ENCODE results near the gene MRPS34. TPM values are rescaled to one million over a fixed set of nuclear protein-coding genes. Genes with fewer than 3 reads are reported as not detected.

MRPS34 gene
- total RNA-seq, 1 donor from 2014 or later = 58.0 TPM

- peaks cover 78% of the 10 kb centered on the region for H3K36me3 ChIP-seq
These were observed 46.1 kb upstream of the MRPS34 start for GRCh38 chr16:1818873-1819525.

GRCh38 chr16:1818204-1818872 is 45.4 kb upstream of the MRPS34 start:
- no peak overlapping the region for H3K4me3 ChIP-seq
- intact Hi-C loops (cut with DNase I) = no loop called here
- DNase-seq = no peak
- H3K9me3 ChIP-seq = no peaks in the 10 kb centered on the region
- ATAC-seq = no peak
- no peak overlapping the region for H3K27ac ChIP-seq
- no peaks in the 10 kb centered on the region for H3K4me1 ChIP-seq
- peaks cover 83% of the 10 kb centered on the region for H3K36me3 ChIP-seq
- H3K27me3 ChIP-seq (ENCODE audit: low read depth) = no peaks in the 10 kb centered on the region
- TF ChIP-seq CTCF (IDR thresholded peaks at IDR 0.05) = no peak

More at GRCh38 chr16:1818873-1819525, 46.1 kb upstream of the MRPS34 start:
- Histone ChIP-seq H3K27ac (no peak overlapping the region), H3K27me3 (ENCODE audit: low read depth) (no peaks in the 10 kb centered on the region), H3K9me3 (no peaks in the 10 kb centered on the region), H3K4me1 (peaks cover 4% of the 10 kb centered on the region), H3K4me3 (no peak overlapping the region)
- DNase-seq = no peak
- TF ChIP-seq CTCF (IDR thresholded peaks at IDR 0.05) = no peak
- ATAC-seq = no peak
- intact Hi-C loops (cut with DNase I) = no loop called here

- H3K9me3 ChIP-seq = no peaks in the 10 kb centered on the region
- no peak overlapping the region for H3K4me3 ChIP-seq
- intact Hi-C loops (cut with DNase I) = no loop called here
- no peak for TF ChIP-seq CTCF (IDR thresholded peaks at IDR 0.05)
- no peaks in the 10 kb centered on the region for H3K27me3 ChIP-seq (ENCODE audit: low read depth)
- no peak for DNase-seq
- no peak overlapping the region for H3K27ac ChIP-seq
- H3K36me3 ChIP-seq = peaks cover 79% of the 10 kb centered on the region
- peaks cover 6% of the 10 kb centered on the region for H3K4me1 ChIP-seq
- no peak for ATAC-seq
These were observed 44.8 kb upstream of the MRPS34 start for GRCh38 chr16:1817716-1818115.

- no peaks in the 10 kb centered on the region for H3K9me3 ChIP-seq
- ATAC-seq = no peak
- intact Hi-C loops (cut with DNase I) = no loop called here
- no peak overlapping the region for H3K27ac ChIP-seq
- H3K4me3 ChIP-seq = no peak overlapping the region
- peaks cover 74% of the 10 kb centered on the region for H3K36me3 ChIP-seq
- no peaks in the 10 kb centered on the region for H3K27me3 ChIP-seq (ENCODE audit: low read depth)
- no peak for TF ChIP-seq CTCF (IDR thresholded peaks at IDR 0.05)
- no peak for DNase-seq
- H3K4me1 ChIP-seq = peaks cover 11% of the 10 kb centered on the region
These were observed 44.3 kb upstream of the MRPS34 start for GRCh38 chr16:1817276-1817589.

- no peak overlapping the region for H3K27ac ChIP-seq
- peak; percentile 45 for DNase-seq
- no peak overlapping the region for H3K4me3 ChIP-seq
- H3K36me3 ChIP-seq = peaks cover 68% of the 10 kb centered on the region
- H3K27me3 ChIP-seq (ENCODE audit: low read depth) = no peaks in the 10 kb centered on the region
- ATAC-seq = no peak
- intact Hi-C loops (cut with DNase I) = no loop called here
- no peak for TF ChIP-seq CTCF (IDR thresholded peaks at IDR 0.05)
- no peaks in the 10 kb centered on the region for H3K9me3 ChIP-seq
- peaks cover 11% of the 10 kb centered on the region for H3K4me1 ChIP-seq
These were observed 43.7 kb upstream of the MRPS34 start for GRCh38 chr16:1816396-1817275.
